Stimulated activated CD4-positive, alpha-beta T cell treated with anti-CD3 and anti-CD28 coated beads, Interleukin-1b, Interleukin-23, amount 100 ng/mL, for 48 hours (primary cell): ENCODE measurements around the gene POLR3GL.
A peak's percentile ranks its signal among the peaks of the same experiment; 100 is the strongest.

ENCODE experiments used
- DNase-seq: peaks from one replicate; pipeline ENCODE4 v3.0.0-alpha.2; 2020

Gene POLR3GL

DNA sequence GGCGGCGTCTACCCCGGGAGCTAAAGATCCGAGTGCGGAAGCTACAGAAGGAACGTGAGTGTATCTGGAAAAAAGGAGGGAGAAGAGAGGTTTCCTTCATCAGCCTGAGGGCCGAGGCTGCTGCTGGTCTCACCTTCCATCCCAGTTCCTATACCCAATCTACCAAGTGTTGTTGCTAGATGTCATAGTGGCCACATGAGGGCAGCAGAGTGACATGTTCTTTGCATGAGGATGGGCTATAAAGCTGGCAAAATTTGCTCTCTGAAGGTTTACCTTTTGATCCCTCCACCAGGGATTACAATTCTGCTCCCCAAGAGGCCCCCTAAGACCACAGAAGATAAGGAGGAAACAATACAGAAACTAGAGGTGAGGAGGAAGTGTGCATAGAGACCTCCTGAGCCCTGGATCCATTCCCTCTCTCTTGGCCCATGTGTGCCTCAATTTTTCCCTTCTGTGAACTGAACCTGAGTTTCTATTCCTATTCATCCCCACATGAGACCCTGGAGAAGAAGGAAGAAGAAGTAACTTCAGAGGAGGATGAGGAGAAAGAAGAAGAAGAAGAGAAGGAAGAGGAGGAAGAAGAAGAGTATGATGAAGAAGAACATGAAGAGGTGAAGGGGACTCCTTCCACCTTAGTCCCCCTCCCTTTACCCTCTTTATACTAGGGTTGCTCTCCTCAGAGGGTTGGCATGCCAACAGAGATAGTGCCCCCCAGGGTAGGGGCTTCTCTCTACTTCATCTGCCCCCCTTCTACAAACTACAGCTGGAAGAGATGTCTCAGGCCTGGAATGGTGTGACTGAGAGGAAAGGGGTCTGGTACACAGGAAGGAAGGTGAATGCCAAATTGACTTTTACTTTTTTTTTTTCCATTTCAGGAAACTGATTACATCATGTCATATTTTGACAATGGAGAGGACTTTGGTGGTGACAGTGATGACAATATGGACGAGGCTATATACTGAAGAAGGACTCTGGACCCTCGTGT lies 13.3 kb downstream of the POLR3GL start:
- peak; percentile 74 for DNase-seq

DNA sequence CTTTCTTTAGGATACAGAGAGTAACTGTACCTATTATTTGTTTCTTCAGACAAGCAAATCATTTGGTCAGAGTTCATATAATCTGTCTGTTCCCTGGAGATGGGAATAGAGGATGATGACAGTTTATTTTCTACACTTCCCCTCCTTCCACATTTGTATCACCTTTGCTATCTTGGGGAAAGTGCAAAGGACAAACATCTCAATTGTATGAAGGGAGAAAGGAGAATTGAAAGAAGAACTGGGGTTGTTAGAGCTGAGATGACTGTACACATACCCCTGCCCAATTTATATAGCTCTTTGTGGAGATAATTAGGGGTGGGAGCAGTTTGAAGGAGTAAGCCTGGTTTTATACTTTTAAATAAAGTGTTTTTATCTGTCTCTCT lies 14.0 kb downstream of the POLR3GL start:
- DNase-seq, result no peak

DNA sequence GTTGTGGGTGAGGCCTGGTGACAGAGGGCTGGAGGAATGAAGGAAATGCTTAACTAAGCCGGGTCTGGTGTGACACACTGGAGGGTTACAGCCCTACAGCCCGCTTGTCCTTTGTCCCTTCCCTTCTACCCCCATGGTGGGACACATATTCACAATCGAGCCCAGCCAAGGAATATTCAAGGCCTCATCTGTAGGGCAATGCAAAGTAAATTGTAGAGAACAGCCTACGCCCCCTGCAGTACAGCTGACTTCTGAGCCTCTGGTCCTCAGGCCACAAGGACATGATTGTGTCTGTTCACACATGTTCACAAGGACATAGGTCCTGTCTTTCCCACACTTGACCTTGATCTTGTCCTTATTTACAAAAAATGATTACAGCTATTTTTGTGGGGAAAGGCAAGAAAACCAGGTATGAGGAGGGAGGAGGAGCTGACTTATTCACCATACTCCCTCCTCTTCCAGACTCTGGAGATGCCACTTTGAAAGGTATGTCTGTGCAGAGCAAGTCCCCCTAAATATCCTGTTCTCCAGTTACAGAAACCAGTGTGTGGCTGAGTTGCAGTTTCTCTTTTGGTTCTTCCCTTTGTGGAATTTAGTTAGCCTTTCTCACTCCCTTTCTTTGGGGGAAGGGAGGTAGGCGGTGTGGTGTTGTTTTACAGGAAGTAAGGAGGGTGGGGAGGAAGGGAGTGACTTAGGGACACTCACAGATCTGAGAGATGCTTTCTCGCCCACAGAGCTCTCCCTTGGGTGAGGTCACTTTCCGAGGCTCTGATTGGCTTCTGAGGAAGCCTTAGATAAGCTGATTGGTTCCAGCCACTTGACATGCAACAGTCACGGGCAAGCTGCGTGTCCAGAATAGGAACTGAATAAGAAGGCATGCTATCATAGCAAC lies 14.6 kb downstream of the POLR3GL start:
- DNase-seq, result peak; percentile 90

DNA sequence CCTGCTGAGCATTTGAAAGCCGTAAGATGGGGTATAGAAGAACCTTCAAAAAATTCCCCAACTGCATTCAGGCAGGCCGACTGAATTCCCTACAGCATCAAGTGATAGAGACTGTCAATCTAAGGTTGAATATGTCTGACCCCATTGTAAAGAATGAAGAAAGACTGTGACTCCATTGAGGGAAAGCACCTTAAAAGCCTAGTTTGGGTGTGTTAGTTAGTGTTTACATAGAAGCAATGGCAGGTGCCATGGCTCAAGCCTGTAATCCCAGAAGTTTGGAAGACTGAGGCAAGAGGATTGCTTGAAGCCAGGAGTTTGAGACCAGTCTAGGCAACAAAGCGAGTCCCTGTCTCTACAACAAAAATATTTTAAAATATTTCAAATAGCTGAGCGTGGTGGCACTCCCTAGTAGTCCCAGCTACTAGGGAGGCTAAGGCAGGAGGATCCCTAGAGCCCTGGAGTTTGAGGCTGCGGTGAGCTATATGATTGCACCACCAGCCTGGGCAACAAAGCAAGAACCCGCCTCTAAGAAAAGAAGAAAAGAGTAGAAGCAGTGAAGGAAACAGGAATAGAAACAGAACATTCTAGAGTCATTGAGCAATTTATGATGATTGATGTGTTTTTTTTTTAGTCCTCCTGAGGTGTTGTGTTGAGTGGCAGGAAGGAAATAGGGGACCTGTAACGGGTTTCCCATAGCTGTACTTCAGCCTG lies 15.4 kb downstream of the POLR3GL start:
- no peak for DNase-seq

DNA sequence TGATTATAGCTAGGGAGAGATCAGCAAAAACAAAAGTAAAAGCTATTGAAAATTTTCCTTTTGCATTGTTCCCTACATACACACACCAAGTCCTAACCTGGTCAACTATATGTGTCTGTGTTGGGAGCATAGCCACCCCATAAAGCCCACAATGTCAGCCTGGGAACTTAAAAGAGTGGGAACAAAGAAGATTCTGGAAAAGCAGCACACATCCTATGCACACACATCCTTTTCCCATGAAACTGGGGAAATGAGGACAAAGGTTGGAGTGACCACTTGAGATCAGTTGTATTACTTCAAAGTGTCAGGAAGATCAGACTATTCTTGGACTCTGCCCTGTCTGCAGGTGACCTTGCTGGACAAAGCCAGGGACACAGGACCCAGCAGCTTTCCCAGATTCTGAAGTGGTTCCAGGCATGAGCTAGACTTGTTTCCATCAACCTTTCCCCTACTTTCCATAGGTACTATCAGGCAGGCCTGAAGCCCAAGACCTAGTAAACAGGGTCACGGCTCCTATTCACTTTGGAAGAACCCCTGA lies 16.0 kb downstream of the POLR3GL start:
- no peak for DNase-seq

DNA sequence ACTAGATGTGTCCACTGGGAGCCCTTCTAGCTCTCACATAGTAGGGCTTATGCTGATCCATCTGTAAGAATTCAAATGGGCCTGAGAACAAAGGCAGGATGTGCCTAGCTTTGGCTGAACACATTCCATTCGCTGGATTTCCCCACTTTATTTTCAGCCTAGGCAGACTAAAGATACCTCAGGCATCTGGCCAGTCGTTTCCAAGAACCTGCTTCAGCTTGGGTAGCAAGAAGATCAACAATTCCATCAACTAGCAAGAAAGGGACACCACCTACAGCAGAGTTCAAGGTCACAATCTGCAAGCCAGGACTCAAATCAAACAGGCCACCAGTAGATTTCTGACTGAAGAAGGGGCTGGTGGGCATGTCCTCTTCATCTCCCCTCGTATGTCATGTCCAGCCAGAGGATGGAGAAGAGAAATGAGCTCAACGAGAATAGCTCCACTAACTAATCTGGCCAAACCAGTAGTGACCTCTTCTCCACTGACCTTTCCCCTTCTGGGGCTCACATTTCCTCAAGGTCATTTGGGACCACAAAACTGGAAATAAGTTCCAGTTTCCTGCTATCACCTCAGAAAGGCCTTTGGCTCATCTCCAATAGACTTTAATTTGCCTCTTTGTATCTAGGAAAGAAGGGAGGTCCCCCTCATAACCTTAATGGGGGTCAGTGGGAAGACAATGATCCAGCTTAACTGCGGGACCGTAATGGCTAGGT lies 17.7 kb downstream of the POLR3GL start:
- DNase-seq, result no peak

DNA sequence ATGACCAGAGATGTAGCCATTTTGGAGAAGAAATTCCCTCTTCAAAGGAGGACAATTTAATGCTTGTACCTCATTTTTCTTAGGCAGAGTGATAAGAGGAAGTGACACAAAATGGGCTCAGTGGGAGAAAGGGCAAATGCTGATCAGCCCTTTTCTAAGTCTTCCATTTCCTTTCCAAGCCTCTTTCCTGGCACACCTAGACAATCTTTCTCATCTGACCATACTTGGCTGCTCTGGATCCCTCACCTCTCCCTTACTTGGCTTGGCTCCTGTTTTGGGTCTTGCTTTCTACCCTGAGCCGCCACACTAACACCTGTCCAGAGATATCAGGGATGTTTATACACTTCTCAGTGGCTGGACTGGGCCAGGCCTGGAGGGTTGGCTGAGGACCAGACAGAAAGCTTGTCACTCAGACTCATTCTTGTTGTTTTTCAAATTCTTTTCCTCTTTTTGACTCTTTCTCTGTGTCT lies 18.8 kb downstream of the POLR3GL start:
- no peak for DNase-seq

DNA sequence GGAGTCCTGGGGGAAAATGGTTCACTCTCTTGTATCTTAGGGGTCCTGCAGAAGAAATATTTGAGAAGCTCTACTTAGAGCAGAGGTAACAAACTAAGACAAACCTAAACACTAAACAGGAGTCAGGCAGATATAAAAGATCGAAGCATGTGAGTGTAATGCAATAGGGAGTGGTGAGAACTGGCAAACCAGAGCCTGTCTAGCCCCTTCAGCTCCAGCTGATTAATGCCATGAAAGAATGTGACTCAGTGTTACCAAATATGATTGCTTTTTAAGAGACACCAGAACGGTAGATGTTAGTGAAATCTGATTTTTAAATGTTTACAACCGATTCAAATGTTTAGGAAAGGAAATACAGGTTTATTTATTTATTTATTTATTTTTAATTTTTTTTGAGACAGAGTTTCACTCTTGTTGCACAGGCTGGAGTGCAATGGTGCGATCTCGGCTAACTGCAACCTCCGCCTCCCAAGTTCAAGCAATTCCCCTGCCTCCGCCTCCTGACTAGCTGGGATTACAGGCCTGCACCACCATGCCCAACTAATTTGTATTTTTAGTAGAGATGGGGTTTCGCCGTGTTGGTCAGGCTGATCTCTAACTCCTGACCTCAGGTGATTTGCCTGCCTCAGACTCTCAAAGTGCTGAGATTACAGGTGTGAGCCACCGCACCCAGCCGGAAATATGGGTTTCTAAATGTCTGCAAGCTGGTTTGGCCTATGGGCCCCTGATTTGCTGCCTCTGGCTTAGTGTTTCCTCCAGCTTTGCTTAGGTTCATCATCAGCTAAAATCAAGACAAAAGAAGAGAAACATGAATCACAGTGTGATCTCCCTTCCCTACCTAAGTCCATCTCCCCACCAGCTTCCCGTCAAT lies 19.7 kb downstream of the POLR3GL start:
- DNase-seq, result peak; percentile 37

DNA sequence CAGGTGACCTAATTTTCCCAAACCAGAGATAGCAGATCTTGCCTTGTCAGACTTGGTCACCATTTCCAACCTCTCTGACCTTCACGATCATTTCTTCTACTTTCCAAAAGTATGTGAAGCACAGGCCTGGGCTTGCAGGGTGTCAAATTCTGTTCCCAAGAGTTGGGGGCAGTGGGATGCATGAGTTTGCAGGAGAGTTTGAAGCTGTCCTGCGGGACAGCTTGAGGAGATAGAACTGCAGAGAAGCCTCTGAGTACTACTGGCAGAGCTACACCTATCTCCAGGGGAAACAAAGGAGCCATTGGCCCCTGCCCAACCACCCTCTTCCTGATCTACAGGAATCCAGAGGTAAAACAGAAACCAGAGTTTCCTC lies 20.6 kb downstream of the POLR3GL start:
- no peak for DNase-seq

DNA sequence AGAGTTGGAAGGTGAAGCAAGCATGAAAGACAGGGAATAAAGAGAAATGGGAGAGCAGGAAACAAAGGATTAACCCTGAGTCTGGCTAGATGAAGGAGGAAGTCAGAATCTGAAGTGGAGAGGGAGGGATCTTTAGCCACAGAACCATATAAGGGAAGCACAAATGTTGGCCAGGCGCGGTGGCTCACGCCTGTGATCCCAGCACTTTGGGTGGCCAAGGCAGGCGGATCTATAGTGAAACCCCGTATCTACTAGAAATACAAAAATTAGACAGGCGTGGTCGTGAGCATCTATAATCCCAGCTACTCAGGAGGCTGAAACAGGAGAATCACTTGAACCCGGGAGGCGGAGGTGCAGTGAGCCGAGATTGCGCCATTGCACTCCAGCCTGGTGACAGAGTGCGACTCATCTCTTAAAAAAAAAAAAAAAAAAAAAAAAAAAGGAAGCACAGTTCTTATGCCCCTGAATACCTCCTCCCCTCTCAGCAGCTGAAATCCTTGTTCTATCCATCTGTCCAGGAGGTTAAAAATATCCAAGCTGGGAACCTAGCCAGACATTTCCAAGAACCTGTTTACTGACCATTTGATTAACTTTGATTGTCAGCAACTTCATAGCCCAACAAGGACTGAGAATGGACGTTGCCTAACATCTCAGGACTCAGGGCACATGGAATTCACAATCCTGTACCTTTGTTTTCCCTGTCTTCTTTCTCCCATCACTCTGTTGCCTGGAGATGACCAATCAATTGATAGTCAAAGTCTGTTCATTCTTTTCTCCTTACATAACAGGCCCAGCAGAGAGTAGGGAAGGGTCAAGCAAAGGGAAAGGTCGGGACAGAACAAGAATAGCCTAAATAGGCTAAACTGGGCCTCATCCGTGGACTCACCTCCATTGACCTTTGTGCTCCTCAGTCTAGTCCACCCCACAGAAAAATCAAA lies 21.3 kb downstream of the POLR3GL start:
- DNase-seq, result no peak

DNA sequence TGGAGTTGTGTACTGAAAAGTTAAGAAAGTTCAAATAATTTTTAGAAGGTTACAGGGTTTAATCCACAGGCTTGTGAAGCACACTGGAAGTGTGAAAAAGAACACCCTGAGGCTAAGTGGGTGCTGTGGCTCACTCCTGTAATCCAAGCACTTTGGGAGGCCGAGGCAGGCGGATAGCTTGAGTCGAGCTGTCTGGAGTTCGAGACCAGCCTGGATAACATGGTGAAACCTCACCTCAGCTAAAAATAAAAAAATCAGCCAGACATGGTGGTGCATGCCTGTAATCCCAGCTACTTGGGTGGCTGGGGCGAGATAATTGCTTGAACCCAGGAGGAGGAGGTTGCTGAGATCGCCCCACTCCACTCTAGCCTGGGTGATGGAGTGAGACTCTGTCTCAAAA lies 22.1 kb downstream of the POLR3GL start:
- DNase-seq, result no peak

DNA sequence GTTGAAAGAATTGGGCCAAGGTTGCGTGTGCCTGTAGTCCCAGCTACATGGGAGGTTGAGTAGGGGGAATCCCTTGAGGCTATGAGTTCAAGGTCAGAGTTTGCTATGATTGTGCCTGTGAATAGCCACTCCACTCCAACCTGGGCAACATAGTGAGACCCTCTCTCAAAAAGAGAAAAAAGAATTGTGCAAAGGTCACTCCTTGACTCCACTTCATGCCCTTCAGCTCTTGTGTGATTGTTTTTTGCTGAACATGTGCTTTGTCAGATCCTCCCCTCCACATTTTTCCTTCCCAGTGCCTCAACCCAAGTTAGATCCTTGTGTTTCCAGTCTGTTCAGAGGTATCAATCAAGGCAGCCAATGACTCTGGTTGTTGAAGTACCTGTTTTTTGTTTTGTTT lies 23.4 kb downstream of the POLR3GL start:
- DNase-seq, result no peak

DNA sequence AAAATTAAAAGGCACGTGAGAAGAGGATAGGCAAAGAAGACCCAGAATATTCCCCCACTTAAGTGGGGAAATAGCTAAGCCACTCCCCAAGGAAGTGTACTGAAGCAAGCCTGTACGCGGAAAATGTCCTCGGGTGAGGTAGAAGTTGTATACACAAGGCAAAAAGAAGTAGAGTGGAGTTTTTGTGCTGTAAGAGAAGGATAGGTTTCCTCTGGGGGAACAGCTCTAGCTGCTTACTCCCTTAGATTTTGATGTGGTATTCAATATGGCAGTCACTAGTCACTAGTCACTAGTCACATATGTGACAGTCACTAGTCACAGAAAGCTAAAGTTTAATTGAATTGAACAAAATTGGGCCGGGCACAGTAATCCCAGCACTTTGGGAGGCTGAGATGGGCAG lies 24.3 kb downstream of the POLR3GL start:
- DNase-seq, result no peak

DNA sequence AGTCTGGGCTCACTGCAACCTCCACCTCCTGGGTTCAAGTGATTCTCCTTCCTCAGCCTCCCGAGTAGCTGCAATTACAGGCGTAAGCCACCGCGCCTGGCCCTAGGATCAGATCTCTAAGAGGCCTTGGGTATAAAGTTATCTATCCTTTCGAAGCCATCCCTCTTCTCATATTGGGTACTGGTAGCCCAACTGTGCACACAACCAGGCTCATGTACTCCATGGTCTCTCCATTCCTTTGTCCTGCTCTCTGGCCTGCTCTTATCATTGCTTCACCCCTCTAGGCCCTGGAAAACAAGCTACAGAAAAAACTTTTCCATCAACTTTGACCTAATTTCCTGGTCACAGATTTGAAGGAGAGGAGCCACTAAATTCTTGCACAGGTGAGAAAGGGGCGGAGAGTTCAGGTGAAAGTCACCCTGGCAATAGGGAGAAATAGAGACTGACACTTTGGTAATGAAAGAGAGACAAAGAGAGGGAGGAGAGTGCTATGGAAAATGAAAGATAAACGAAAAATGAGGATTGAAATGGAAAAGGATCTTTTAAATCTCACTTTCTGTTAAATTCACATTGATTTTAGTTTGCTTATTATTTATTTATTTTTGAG lies 25.9 kb downstream of the POLR3GL start:
- DNase-seq, result no peak

DNA sequence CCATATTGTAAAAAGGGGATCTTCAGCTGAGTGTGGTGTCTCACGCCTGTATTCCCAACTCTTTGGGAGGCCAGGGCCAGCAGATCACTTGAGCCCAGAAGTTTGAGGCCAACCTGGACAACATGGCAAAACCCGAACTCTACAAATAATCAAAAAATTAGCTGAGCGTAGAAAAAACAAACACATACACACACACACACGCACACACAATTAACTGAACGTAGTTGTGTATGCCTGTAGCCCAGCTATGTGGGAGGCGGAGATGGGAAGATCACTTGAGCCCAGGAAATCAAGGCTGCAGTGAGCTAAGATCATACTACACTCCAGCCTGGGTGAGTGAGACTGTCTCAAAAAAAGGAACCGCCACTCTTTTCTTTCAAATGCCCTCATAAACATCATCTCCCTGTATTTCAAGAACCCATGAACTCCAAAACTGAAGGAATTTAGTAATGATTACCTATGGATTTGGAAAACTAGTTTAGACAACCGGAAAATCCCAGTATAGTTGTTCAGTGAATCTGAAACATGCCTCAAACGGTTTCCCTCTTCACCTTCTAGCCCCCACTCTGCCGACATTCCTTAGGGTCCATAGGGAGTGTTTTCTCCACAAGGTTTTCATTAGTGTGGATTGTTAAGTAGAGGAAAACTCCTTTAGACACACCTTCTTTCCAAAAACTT lies 27.4 kb downstream of the POLR3GL start:
- DNase-seq, result no peak

DNA sequence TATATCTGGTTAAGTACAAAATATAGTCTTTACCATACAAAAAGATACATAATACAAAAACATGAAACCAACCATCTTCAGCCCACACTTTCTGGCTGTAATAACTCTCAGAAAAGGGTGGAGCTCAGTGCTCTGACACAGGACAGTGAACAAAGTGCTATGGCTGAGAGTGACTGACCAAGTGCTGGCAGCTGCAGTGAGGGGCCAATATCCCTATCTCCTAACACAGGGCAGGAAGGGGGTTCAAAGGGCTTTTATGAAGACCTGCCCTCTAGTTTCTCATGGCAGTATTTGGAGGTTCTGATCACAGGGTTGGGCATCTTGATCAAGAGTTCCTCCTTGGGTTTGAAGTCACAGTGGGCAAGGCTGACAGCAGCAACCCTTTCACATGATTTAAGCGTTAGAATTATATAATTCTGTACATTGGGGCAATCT lies 28.0 kb downstream of the POLR3GL start:
- no peak for DNase-seq

DNA sequence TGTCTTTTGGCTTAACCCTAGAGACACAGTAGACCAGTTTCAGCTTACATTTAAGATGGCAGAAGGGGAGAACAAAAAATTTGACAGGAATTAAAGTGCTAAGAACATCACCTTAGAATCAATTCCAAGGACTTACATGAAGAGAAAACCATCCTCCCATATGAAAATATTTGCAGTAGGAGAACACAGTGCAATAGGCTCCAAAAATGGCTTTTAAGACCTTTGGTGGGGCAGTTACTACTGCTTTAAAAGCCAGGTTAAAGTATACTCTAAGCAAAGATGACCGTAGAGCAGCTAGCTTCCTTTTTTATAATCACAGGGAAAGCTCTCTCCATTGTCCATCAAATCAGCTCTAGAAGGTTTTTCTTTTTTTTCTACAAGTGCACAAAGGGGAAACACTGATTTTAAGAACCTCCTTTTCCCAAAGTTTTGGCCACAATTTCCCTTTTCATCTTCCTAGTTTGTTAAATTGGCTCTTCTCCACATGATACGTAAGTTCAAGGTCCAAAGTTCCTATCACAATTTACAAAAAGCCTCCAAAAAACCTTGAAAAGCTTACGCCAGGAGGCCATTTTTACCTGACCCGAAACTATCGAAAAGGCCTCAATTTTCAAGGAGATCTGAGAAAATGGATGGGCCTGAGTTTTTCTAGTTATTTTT lies 28.6 kb downstream of the POLR3GL start:
- no peak for DNase-seq
